Colonic mucosa (tissue), 4 donors: ENCODE data around the gene DYNC1I1. TPM values are rescaled to one million over a fixed set of nuclear protein-coding genes. Genes with fewer than 3 reads are reported as not detected.

Experiments
- DNase-seq: peaks from one replicate; pipeline ENCODE4 v3.0.0-alpha.2; 2020
- H3K27ac ChIP-seq: fragments of 200-600 bp; one replicate; pipeline ENCODE4 v1.8.0; 2021
- H3K27me3 ChIP-seq: fragments of 200-600 bp; one replicate; pipeline ENCODE4 v1.8.0; 2021
- H3K36me3 ChIP-seq: fragments of 200-600 bp; one replicate; pipeline ENCODE4 v1.8.0; 2021
- H3K4me1 ChIP-seq: fragments of 200-600 bp; one replicate; pipeline ENCODE4 v1.8.0; 2021; ENCODE audit warnings: mild to moderate bottlenecking
- H3K4me3 ChIP-seq: fragments of 200-600 bp; one replicate; pipeline ENCODE4 v1.8.0; 2021
- H3K9ac ChIP-seq, 2 donors: one replicate each; pipeline ENCODE4 v1.7.0; 2013; ENCODE audit warnings: control low read depth in 2 of 2, low read depth in 2 of 2, low read length in 2 of 2
- H3K9me3 ChIP-seq: fragments of 200-600 bp; one replicate; pipeline ENCODE4 v1.8.0; 2021
- intact Hi-C: fragments of 100-400 bp; cut with DNase I; formaldehyde crosslinking; loops from one replicate; pipeline ENCODE4 v1.14.1; 2022
- total RNA-seq, 2 donors: library from RNA; stranded (reverse); fragmentation: NEBNext Ultra II Directional in 1 of 2; extraction: Animal tissue kit (Norgen Biotek cat#: 25700) in 1 of 2; gene quantifications; one replicate each; pipeline ENCODE4 v1.2.1, GENCODE V29; 2021
- TF ChIP-seq, protein P1 (sequence below): fragments of 200-600 bp; IDR thresholded peaks from one replicate; pipeline ENCODE4 v1.8.0; 2022; ENCODE audit warnings: antibody characterized with exemption, mild to moderate bottlenecking
- donor health status: healthy.
- donor health status: DM: no; HTN: no; CAD: no.
- donor health status: DM: no; HTN: no; CAD: no.

DYNC1I1 gene
- total RNA-seq, 2 donors from 2014 or later = 0.54 to 1.8 TPM

GRCh38 chr7:95867309-95867708, 95.0 kb downstream of the DYNC1I1 start:
- Histone ChIP-seq H3K27ac (no peak overlapping the region), H3K9me3 (no peaks in the 10 kb centered on the region), H3K4me1 (no peaks in the 10 kb centered on the region), H3K36me3 (no peaks in the 10 kb centered on the region), H3K9ac (no peak overlapping the region), H3K27me3 (no peaks in the 10 kb centered on the region), H3K4me3 (no peak overlapping the region)
- DNase-seq = no peak
- TF ChIP-seq, protein P1, sequence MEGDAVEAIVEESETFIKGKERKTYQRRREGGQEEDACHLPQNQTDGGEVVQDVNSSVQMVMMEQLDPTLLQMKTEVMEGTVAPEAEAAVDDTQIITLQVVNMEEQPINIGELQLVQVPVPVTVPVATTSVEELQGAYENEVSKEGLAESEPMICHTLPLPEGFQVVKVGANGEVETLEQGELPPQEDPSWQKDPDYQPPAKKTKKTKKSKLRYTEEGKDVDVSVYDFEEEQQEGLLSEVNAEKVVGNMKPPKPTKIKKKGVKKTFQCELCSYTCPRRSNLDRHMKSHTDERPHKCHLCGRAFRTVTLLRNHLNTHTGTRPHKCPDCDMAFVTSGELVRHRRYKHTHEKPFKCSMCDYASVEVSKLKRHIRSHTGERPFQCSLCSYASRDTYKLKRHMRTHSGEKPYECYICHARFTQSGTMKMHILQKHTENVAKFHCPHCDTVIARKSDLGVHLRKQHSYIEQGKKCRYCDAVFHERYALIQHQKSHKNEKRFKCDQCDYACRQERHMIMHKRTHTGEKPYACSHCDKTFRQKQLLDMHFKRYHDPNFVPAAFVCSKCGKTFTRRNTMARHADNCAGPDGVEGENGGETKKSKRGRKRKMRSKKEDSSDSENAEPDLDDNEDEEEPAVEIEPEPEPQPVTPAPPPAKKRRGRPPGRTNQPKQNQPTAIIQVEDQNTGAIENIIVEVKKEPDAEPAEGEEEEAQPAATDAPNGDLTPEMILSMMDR = no peak
- intact Hi-C loops = no loop called here

GRCh38 chr7:95871075-95871848, 98.9 kb downstream of the DYNC1I1 start:
- DNase-seq = no peak
- H3K9ac ChIP-seq = no peak overlapping the region
- intact Hi-C loops = loop anchor here (5.0 kb wide), 1 partner anchor 149 kb away; no protein-coding TSS in a partner anchor

GRCh38 chr7:95871896-95872295, 99.5 kb downstream of the DYNC1I1 start:
- no peaks in the 10 kb centered on the region for H3K36me3 ChIP-seq
- intact Hi-C loops = loop anchor here (5.0 kb wide), 1 partner anchor 150 kb away; no protein-coding TSS in a partner anchor
- H3K4me1 ChIP-seq = no peaks in the 10 kb centered on the region
- no peak overlapping the region for H3K9ac ChIP-seq
- H3K27ac ChIP-seq = no peak overlapping the region
- no peaks in the 10 kb centered on the region for H3K27me3 ChIP-seq
- TF ChIP-seq, protein P1 = no peak
- no peaks in the 10 kb centered on the region for H3K9me3 ChIP-seq
- DNase-seq = no peak
- no peak overlapping the region for H3K4me3 ChIP-seq

More at GRCh38 chr7:95871075-95871848, 98.9 kb downstream of the DYNC1I1 start:
- Histone ChIP-seq H3K9me3 (no peaks in the 10 kb centered on the region), H3K36me3 (no peaks in the 10 kb centered on the region), H3K4me1 (no peaks in the 10 kb centered on the region), H3K27me3 (no peaks in the 10 kb centered on the region), H3K27ac (no peak overlapping the region), H3K4me3 (no peak overlapping the region)
- TF ChIP-seq, protein P1 = peak; percentile 21

- no peaks in the 10 kb centered on the region for H3K4me1 ChIP-seq
- H3K36me3 ChIP-seq = no peaks in the 10 kb centered on the region
- H3K27ac ChIP-seq = no peak overlapping the region
- TF ChIP-seq, protein P1 = no peak
- no peak overlapping the region for H3K9ac ChIP-seq
- H3K27me3 ChIP-seq = no peaks in the 10 kb centered on the region
- no peaks in the 10 kb centered on the region for H3K9me3 ChIP-seq
- no peak for DNase-seq
- H3K4me3 ChIP-seq = no peak overlapping the region
- intact Hi-C loops = loop anchor here (5.0 kb wide), 1 partner anchor 152 kb away; no protein-coding TSS in a partner anchor
Observed at GRCh38 chr7:95874129-95874528, 101.8 kb downstream of the DYNC1I1 start.

DNA sequence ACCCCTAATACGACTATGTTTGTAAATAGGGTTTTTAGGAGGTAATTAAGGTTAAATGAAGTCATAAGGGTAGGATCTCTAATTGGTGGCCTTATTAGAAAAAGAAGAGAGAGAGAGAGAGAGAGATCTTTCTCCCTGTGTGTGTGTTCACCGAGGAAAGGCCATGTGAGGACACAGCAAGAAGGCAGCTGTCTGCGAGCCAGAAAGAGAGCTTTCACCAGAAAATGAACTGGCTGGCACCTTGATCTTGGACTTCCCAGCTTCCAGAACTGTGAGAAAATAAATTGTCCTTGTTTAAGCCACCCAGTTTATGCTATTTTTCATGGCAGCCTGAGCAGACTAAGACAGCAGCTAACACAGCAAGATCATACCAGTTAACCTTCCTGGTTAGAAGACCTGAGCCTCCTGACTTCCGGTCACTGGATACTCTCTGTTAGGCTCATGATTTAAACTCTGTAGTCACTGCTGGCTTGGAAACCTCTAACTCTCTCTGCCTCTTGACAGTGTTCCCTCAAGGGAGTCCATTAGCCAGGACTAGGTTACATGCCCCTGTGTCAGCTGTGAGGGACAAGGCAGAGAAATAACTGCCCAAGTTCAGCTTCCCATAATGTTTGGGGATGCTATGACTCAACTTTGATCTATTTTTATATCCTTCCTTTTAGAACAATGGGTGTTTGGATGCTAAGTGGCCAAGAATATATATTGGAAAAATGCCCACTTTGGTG, 102.3 kb downstream of the DYNC1I1 start:
- H3K27me3 ChIP-seq = no peaks in the 10 kb centered on the region
- intact Hi-C loops = loop anchor here (5.0 kb wide), 1 partner anchor 152 kb away; no protein-coding TSS in a partner anchor
- no peak overlapping the region for H3K4me3 ChIP-seq
- H3K9me3 ChIP-seq = no peaks in the 10 kb centered on the region
- no peak overlapping the region for H3K27ac ChIP-seq
- no peaks in the 10 kb centered on the region for H3K36me3 ChIP-seq
- TF ChIP-seq, protein P1 = no peak
- H3K9ac ChIP-seq = no peak overlapping the region
- no peak for DNase-seq
- H3K4me1 ChIP-seq = no peaks in the 10 kb centered on the region
